Smooth muscle cell (in vitro differentiated cells): ENCODE results near the gene MRPL55. TPM values are rescaled to one million over a fixed set of nuclear protein-coding genes. Genes with fewer than 3 reads are reported as not detected.

Experiments used
- DNase-seq: peaks from one replicate; lab custom pipeline; 2025; ENCODE audit not compliant: unreplicated experiment; lab: John Stamatoyannopoulos, UW
- H2AFZ ChIP-seq: fragments of 200-600 bp; sonication (generic); 2 replicates; pipeline ENCODE4 v1.6.0; 2016; ENCODE audit warnings: antibody characterized with exemption, low read depth, mild to moderate bottlenecking
- H3F3A ChIP-seq: fragments of 200-600 bp; sonication (generic); 2 replicates; pipeline ENCODE4 v1.6.0; 2017; ENCODE audit warnings: antibody characterized with exemption, low read depth
- H3K27ac ChIP-seq: fragments of 200-600 bp; sonication (generic); 2 replicates; pipeline ENCODE4 v1.5.1; 2016; ENCODE audit warnings: low read depth, mild to moderate bottlenecking
- H3K27me3 ChIP-seq: fragments of 200-600 bp; sonication (generic); 2 replicates; pipeline ENCODE4 v1.6.1; 2016; ENCODE audit warnings: low read depth, mild to moderate bottlenecking
- H3K36me3 ChIP-seq: fragments of 200-600 bp; sonication (generic); 2 replicates; pipeline ENCODE4 v1.5.1; 2016; ENCODE audit warnings: low read depth
- H3K4me1 ChIP-seq: fragments of 200-600 bp; sonication (generic); 2 replicates; pipeline ENCODE4 v1.5.1; 2016; ENCODE audit warnings: low read depth
- H3K4me2 ChIP-seq: fragments of 200-600 bp; sonication (generic); 2 replicates; pipeline ENCODE4 v1.6.0; 2016; ENCODE audit warnings: mild to moderate bottlenecking
- H3K4me3 ChIP-seq: fragments of 200-600 bp; sonication (generic); 2 replicates; pipeline ENCODE4 v1.5.1; 2016; ENCODE audit warnings: mild to moderate bottlenecking
- H3K79me2 ChIP-seq: fragments of 200-600 bp; sonication (generic); 2 replicates; pipeline ENCODE4 v1.6.0; 2016; ENCODE audit warnings: low read depth, mild to moderate bottlenecking
- H3K9ac ChIP-seq: fragments of 200-600 bp; sonication (generic); 2 replicates; pipeline ENCODE4 v1.6.0; 2016; ENCODE audit warnings: low read depth
- H3K9me3 ChIP-seq: fragments of 200-600 bp; sonication (generic); replicated peaks from 2 replicates; pipeline ENCODE4 v1.5.1; 2016; ENCODE audit warnings: low read depth
- H4K20me1 ChIP-seq: fragments of 200-600 bp; sonication (generic); 2 replicates; pipeline ENCODE4 v1.6.0; 2016; ENCODE audit warnings: low read depth
- WGBS: methylation state at CpG from one replicate; pipeline ENCODE4 v1.1.7; 2016; ENCODE audit warnings: low lambda C conversion rate; 5-methylcytosine and 5-hydroxymethylcytosine counted together
- polyA plus RNA-seq: library from polyadenylated mRNA; unstranded; fragments of >200 nt; fragmentation: Nextera tagmentation; extraction: Ambion mirVana; gene quantifications from 2 replicates; pipeline ENCODE4 v1.2.1, GENCODE V29; 2016
- total RNA-seq: library from RNA; depleted of rRNA; stranded (reverse); fragments of >200 nt; gene quantifications from 2 replicates; pipeline ENCODE4 v1.2.3, GENCODE V29; 2014
- TF ChIP-seq, protein P1 (sequence below): fragments of 200-600 bp; sonication (generic); IDR thresholded peaks from 2 replicates; pipeline ENCODE4 v1.5.1; 2017; ENCODE audit warnings: borderline replicate concordance, mild to moderate bottlenecking, antibody characterized with exemption; ENCODE audit not compliant: insufficient read depth, poor library complexity, severe bottlenecking

The MRPL55 gene
- total and polyA plus RNA-seq, 2 experiments from 2014 or later = 83.4 to 178 TPM

DNA sequence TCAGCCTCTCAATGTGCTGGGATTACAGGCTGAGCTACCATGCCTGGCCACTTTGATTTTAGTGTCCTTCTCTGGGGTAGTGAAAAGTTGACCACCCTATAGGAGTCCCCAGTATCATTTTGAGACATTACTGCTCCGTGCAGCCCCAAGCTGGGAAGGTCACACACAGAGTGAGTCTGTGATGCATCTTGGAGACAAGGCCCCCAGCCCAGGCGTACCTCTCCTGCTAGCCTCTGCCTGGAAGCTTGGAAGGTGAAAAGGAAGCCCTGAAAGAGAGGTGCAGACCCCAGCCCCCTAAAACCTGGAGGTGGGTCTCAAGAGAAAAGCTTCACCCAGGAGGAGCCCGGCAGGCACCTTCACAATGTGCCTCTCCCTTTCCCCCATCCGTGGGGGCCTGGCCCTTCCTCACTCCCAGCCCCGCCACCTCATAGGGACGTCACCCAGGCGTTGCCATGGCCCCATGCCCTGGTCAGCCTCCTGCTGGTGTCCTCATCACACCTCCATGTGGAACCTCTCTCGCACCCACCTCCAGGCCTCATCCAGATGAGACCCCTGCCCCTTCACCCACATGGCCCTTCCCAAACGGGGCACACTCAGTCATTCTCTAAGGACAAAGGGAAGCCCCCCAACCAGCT lies 32.2 kb downstream of the MRPL55 start:
- no peak for DNase-seq
- TF ChIP-seq, protein P1, sequence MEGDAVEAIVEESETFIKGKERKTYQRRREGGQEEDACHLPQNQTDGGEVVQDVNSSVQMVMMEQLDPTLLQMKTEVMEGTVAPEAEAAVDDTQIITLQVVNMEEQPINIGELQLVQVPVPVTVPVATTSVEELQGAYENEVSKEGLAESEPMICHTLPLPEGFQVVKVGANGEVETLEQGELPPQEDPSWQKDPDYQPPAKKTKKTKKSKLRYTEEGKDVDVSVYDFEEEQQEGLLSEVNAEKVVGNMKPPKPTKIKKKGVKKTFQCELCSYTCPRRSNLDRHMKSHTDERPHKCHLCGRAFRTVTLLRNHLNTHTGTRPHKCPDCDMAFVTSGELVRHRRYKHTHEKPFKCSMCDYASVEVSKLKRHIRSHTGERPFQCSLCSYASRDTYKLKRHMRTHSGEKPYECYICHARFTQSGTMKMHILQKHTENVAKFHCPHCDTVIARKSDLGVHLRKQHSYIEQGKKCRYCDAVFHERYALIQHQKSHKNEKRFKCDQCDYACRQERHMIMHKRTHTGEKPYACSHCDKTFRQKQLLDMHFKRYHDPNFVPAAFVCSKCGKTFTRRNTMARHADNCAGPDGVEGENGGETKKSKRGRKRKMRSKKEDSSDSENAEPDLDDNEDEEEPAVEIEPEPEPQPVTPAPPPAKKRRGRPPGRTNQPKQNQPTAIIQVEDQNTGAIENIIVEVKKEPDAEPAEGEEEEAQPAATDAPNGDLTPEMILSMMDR = no peak
- Histone ChIP-seq H3F3A (no peaks in the 10 kb centered on the region), H3K9ac (no peak overlapping the region), H3K4me1 (peaks cover 16% of the 10 kb centered on the region), H3K36me3 (no peaks in the 10 kb centered on the region), H3K27me3 (no peaks in the 10 kb centered on the region), H3K4me2 (no peak overlapping the region), H2AFZ (no peak overlapping the region), H3K4me3 (no peak overlapping the region), H3K27ac (no peak overlapping the region), H3K9me3 (no peaks in the 10 kb centered on the region), H4K20me1 (peaks cover 66% of the 10 kb centered on the region), H3K79me2 (peaks cover 10% of the 10 kb centered on the region)
- 82% methylated on average over 9 of the region's 9 CpGs for WGBS

DNA sequence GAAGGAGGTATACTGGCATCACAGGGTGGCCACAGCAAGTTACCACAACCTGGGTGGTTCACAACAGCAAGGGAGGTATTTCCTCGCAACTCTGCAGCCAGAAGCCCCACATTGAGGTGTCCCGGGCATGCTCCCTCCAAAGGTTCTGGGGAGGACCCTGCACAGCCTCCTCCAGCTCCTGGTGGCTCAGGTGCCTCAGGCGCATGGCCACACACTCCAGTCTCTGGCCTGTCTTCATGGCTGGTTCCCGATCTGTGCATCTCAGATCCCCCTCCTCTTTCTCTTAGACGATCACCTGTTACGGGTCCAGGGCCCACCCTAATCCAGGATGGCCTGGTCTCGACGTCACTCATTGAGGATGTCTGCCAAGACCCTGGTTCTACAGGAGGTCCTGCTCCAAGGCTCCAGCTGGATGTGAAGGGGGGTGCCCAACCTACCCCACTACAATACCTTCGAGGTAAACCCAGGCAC lies 33.3 kb downstream of the MRPL55 start:
- whole genome bisulfite sequencing = 93% methylated on average over 9 of the region's 9 CpGs
- H3K27me3 ChIP-seq = peaks cover 4% of the 10 kb centered on the region
- peaks cover 61% of the 10 kb centered on the region for H4K20me1 ChIP-seq
- H3K4me1 ChIP-seq = peaks cover 6% of the 10 kb centered on the region
- no peaks in the 10 kb centered on the region for H3K9me3 ChIP-seq
- no peak overlapping the region for H2AFZ ChIP-seq
- no peaks in the 10 kb centered on the region for H3K36me3 ChIP-seq
- no peak for DNase-seq
- no peak overlapping the region for H3K4me2 ChIP-seq
- no peaks in the 10 kb centered on the region for H3K79me2 ChIP-seq
- no peak overlapping the region for H3K27ac ChIP-seq
- H3K9ac ChIP-seq = no peak overlapping the region
- TF ChIP-seq, protein P1 = no peak
- no peaks in the 10 kb centered on the region for H3F3A ChIP-seq
- H3K4me3 ChIP-seq = no peak overlapping the region

DNA sequence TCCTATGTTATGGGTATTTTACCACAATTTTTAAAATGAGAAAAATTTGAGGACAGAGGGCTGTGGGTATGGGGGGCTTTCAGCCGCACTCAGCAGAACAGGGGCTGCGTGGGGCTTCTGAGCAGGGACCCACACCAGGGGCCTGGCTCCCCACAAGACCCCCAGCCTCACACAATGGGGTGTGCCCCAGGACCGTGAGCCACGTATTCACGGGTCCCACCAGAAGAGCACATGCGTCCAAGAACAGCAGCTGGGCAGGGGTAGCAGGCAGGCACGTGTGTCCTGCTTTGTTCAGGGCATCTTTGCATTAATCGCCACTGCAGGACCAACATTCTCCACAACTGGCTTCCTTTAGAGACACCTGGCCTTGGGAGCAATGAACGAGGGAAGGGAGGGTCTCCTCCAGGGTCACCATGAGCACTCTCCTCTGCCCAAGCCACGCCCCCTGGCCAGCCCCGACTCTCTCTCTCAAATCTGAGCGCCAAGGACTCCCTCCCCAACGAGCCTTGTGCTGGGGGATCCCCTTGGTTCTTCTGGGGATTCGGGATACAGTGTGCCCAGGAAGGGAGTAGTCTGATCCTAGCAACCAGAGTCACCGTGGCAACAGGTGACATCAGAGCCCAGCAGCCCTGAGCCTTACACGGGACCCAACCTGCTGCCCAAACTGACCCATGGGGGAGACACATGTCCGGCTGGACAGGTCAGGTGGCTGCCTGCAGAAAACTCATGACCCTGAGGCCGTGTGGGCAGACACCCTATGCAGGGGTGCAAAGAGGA lies 34.0 kb downstream of the MRPL55 start:
- H3K79me2 ChIP-seq = no peaks in the 10 kb centered on the region
- peaks cover 6% of the 10 kb centered on the region for H3K27me3 ChIP-seq
- no peaks in the 10 kb centered on the region for H3K36me3 ChIP-seq
- whole genome bisulfite sequencing = 70% methylated on average over 18 of the region's 18 CpGs
- TF ChIP-seq, protein P1 = no peak
- no peaks in the 10 kb centered on the region for H3K9me3 ChIP-seq
- H3K4me1 ChIP-seq = peaks cover 6% of the 10 kb centered on the region
- no peak overlapping the region for H3K4me3 ChIP-seq
- H3K4me2 ChIP-seq = no peak overlapping the region
- no peak overlapping the region for H3K27ac ChIP-seq
- no peak for DNase-seq
- H4K20me1 ChIP-seq = peaks cover 57% of the 10 kb centered on the region
- H2AFZ ChIP-seq = no peak overlapping the region
- H3F3A ChIP-seq = no peaks in the 10 kb centered on the region
- no peak overlapping the region for H3K9ac ChIP-seq
